DND-41 (cell line): ENCODE data around the gene RACGAP1.
"Not testable (repeated sequence)": the region's sequence is repeated elsewhere in the genome, so short reads cannot be mapped to it uniquely, and the experiment has no call there.

Experiments used
- ATAC-seq: fragments of 200-7000 bp; cut with Tn5 transposase; 3 replicates; pipeline ENCODE4 v1.9.1; 2021; ENCODE audit warnings: low read depth; ENCODE audit not compliant: insufficient read depth
- DNase-seq: peaks from one replicate; pipeline ENCODE4 v3.0.0-alpha.2; 2020
- H2AFZ ChIP-seq: 2 replicates; pipeline ENCODE4 v1.6.0; 2012; ENCODE audit warnings: low read depth, low read length
- H3K27ac ChIP-seq: 2 replicates; pipeline ENCODE4 v1.5.1; 2012; ENCODE audit warnings: low read length, inconsistent platforms
- H3K27me3 ChIP-seq: fragments of 200-600 bp; sonication (generic); 2 replicates; pipeline ENCODE4 v1.6.0; 2012; ENCODE audit warnings: low read length, mild to moderate bottlenecking, inconsistent platforms; ENCODE audit not compliant: insufficient read depth, poor library complexity
- H3K36me3 ChIP-seq: 2 replicates; pipeline ENCODE4 v1.5.1; 2012; ENCODE audit warnings: low read length, inconsistent platforms; ENCODE audit not compliant: insufficient read depth
- H3K4me1 ChIP-seq: 2 replicates; pipeline ENCODE4 v1.5.1; 2012; ENCODE audit warnings: mild to moderate bottlenecking, low read length; ENCODE audit not compliant: insufficient read depth
- H3K4me2 ChIP-seq: 2 replicates; pipeline ENCODE4 v1.6.0; 2012; ENCODE audit warnings: mild to moderate bottlenecking, moderate library complexity, low read length, inconsistent platforms; ENCODE audit not compliant: insufficient read depth
- H3K4me3 ChIP-seq, 2 experiments: fragments of 200-600 bp in 1 of 2; shearing (Covaris generic) in 1 of 2; 2 replicates each; pipeline ENCODE4 v1.5.1; 2012 to 2016; ENCODE audit warnings: inconsistent platforms in 2 of 2, low read length in 2 of 2, mild to moderate bottlenecking in 2 of 2, low read depth in 1 of 2, moderate library complexity in 1 of 2
- H3K79me2 ChIP-seq: 2 replicates; pipeline ENCODE4 v1.6.0; 2012; ENCODE audit warnings: low read length, inconsistent platforms; ENCODE audit not compliant: insufficient read depth
- H3K9ac ChIP-seq: 2 replicates; pipeline ENCODE4 v1.6.0; 2012; ENCODE audit warnings: low read depth, mild to moderate bottlenecking, inconsistent platforms, low read length, moderate library complexity
- H3K9me3 ChIP-seq: 2 replicates; pipeline ENCODE4 v1.5.1; 2012; ENCODE audit warnings: low read length, moderate library complexity, mild to moderate bottlenecking, inconsistent platforms; ENCODE audit not compliant: insufficient read depth, severe bottlenecking
- H4K20me1 ChIP-seq: 2 replicates; pipeline ENCODE4 v1.6.0; 2012; ENCODE audit warnings: low read length; ENCODE audit not compliant: insufficient read depth
- CTCF ChIP-seq: IDR thresholded peaks from 2 replicates; pipeline ENCODE4 v1.5.1; 2012; ENCODE audit warnings: borderline replicate concordance, low read length, moderate library complexity, mild to moderate bottlenecking; ENCODE audit not compliant: poor library complexity, severe bottlenecking; ENCODE audit errors: extremely low read depth
- EZH2 ChIP-seq: IDR thresholded peaks from 3 replicates; pipeline ENCODE4 v1.6.1; 2012; ENCODE audit warnings: borderline replicate concordance, low read depth, mild to moderate bottlenecking, moderate library complexity, low read length, inconsistent platforms; ENCODE audit not compliant: severe bottlenecking

The RACGAP1 gene

GRCh38 chr12:50004696-50005095 lies 20.6 kb downstream of the RACGAP1 start:
- no peak overlapping the region for H3K27ac ChIP-seq
- no peaks in the 10 kb centered on the region for H3K27me3 ChIP-seq
- no peak for ATAC-seq
- H3K9ac ChIP-seq: no peak overlapping the region
- H4K20me1 ChIP-seq: peaks cover 18% of the 10 kb centered on the region; the same call in 1 of the 2 replicates
- H3K79me2 ChIP-seq: peaks cover 49% of the 10 kb centered on the region
- H3K4me1 ChIP-seq: no peaks in the 10 kb centered on the region
- no peak for DNase-seq
- H3K36me3 ChIP-seq: peaks cover 94% of the 10 kb centered on the region
- H3K4me3 ChIP-seq: no peak overlapping the region
- no peaks in the 10 kb centered on the region for H3K9me3 ChIP-seq
- no peak for TF ChIP-seq EZH2
- TF ChIP-seq CTCF: no peak
- no peak overlapping the region for H3K4me2 ChIP-seq
- no peak overlapping the region for H2AFZ ChIP-seq

- H3K36me3 ChIP-seq: peaks cover 95% of the 10 kb centered on the region
Observed at GRCh38 chr12:50003595-50003994, 21.7 kb downstream of the RACGAP1 start.

GRCh38 chr12:49998453-49998852 lies 26.8 kb downstream of the RACGAP1 start:
- no peak for ATAC-seq
- Histone ChIP-seq H3K4me2 (no peak overlapping the region), H3K9ac (no peak overlapping the region), H3K4me1 (no peaks in the 10 kb centered on the region), H4K20me1 (no peaks in the 10 kb centered on the region), H3K36me3 (peaks cover 96% of the 10 kb centered on the region), H3K9me3 (no peaks in the 10 kb centered on the region), H3K27ac (no peak overlapping the region), H2AFZ (no peak overlapping the region), H3K79me2 (peaks cover 4% of the 10 kb centered on the region; the same call in 1 of the 2 replicates), H3K4me3 (no peak overlapping the region), H3K27me3 (no peaks in the 10 kb centered on the region)
- TF ChIP-seq CTCF (no peak), EZH2 (no peak)
- DNase-seq: no peak

More at GRCh38 chr12:50003595-50003994, 21.7 kb downstream of the RACGAP1 start:
- ATAC-seq (no peak), DNase-seq (no peak)
- H3K27me3 ChIP-seq: no peaks in the 10 kb centered on the region
- H3K4me1 ChIP-seq: no peaks in the 10 kb centered on the region
- no peak overlapping the region for H3K4me2 ChIP-seq
- H4K20me1 ChIP-seq: peaks cover 15% of the 10 kb centered on the region; the same call in 1 of the 2 replicates
- no peak overlapping the region for H3K4me3 ChIP-seq
- TF ChIP-seq CTCF: no peak
- peaks cover 39% of the 10 kb centered on the region for H3K79me2 ChIP-seq
- H3K9ac ChIP-seq: no peak overlapping the region
- H3K9me3 ChIP-seq: no peaks in the 10 kb centered on the region
- H2AFZ ChIP-seq: no peak overlapping the region
- H3K27ac ChIP-seq: no peak overlapping the region

GRCh38 chr12:49990273-49990672 lies 35.0 kb downstream of the RACGAP1 start:
- Histone ChIP-seq H3K36me3 (peaks cover 85% of the 10 kb centered on the region), H3K79me2 (no peaks in the 10 kb centered on the region), H3K9ac (no peak overlapping the region), H3K4me3 (no peak overlapping the region), H3K27me3 (no peaks in the 10 kb centered on the region), H3K9me3 (no peaks in the 10 kb centered on the region), H2AFZ (no peak overlapping the region), H3K27ac (no peak overlapping the region), H4K20me1 (0 out of 2 replicates have a peak, but pooled peaks cover 2% of the 10 kb centered on the region), H3K4me1 (no peaks in the 10 kb centered on the region), H3K4me2 (no peak overlapping the region)
- no peak for ATAC-seq
- TF ChIP-seq EZH2 (no peak), CTCF (no peak)
- no peak for DNase-seq

GRCh38 chr12:49989400-49989799 lies 35.9 kb downstream of the RACGAP1 start:
- not testable (repeated sequence) for H3K27me3 ChIP-seq
- H3K36me3 ChIP-seq: peaks cover 76% of the 10 kb centered on the region

More at GRCh38 chr12:49989400-49989799, 35.9 kb downstream of the RACGAP1 start:
- H3K9ac ChIP-seq, H3K27ac ChIP-seq, H3K9me3 ChIP-seq, H2AFZ ChIP-seq, H3K4me1 ChIP-seq, H3K79me2 ChIP-seq, DNase-seq, H3K4me2 ChIP-seq, H3K4me3 ChIP-seq, ATAC-seq, H4K20me1 ChIP-seq: not testable (repeated sequence)
